HepG2 (cell line): ENCODE measurements around the gene SCFD2. TPM values are rescaled to one million over a fixed set of nuclear protein-coding genes. Genes with fewer than 3 reads are reported as not detected.

Experiments
- ATAC-seq: fragments of 200-7000 bp; cut with Tn5 transposase; 3 replicates; pipeline ENCODE4 v1.9.1; 2020; ENCODE audit warnings: mild to moderate bottlenecking, moderate library complexity
- BruUV-seq: library from RNA; stranded (reverse); fragments of 400-500 nt; replicated peaks from 2 replicates; lab custom pipeline; 2021; lab: Mats Ljungman, UMichigan
- CTCF ChIA-PET: fragments of 300-600 bp; formaldehyde crosslinking; extraction: SDS; loops from one replicate; lab custom pipeline; 2021; ENCODE audit warnings: low total read pairs, inconsistent platforms, low intra/inter-chr PET ratio; lab: Yijun Ruan, JAX
- POLR2A ChIA-PET: fragments of 350-600 bp; sonication (Branson Sonifier 250); formaldehyde crosslinking; loops from one replicate; lab custom pipeline; 2020; ENCODE audit warnings: antibody characterized with exemption, inconsistent platforms; lab: Yijun Ruan, JAX
- DNase-seq: peaks from one replicate; pipeline ENCODE4 v3.0.0-alpha.2; 2015; ENCODE audit warnings: low spot score
- FAIRE-seq: peaks from 3 replicates; lab custom pipeline; 2011; peaks lifted over from hg19 to GRCh38; lab: Jason Lieb, UNC
- H2AFZ ChIP-seq: one replicate; pipeline ENCODE4 v1.6.1; 2011; ENCODE audit warnings: low read length, inconsistent platforms
- H3K27ac ChIP-seq: fragments of 300-600 bp; 3 replicates; pipeline ENCODE4 v1.8.0; 2011; ENCODE audit warnings: mixed run types, mild to moderate bottlenecking, mixed read lengths, low read length, inconsistent platforms; ENCODE audit not compliant: insufficient read depth; ENCODE audit errors: extremely low read length
- H3K27me3 ChIP-seq, 2 experiments: fragments of 200-600 bp in 1 of 2; 2 replicates in 1 of 2; 3 replicates in 1 of 2; pipeline versions ENCODE4 v1.6.0 to v1.8.0; 2011; ENCODE audit warnings: low read length in 2 of 2, mild to moderate bottlenecking in 2 of 2, moderate library complexity in 2 of 2, inconsistent platforms in 1 of 2; ENCODE audit not compliant: insufficient read depth in 2 of 2, control insufficient read depth in 1 of 2
- H3K36me3 ChIP-seq, 2 experiments: fragments of 200-600 bp in 1 of 2; replicated peaks in 1 of 2; 2 replicates in 1 of 2; 3 replicates in 1 of 2; pipeline versions ENCODE4 v1.5.1 to v1.8.0; 2011; ENCODE audit warnings: low read length in 2 of 2, inconsistent platforms in 1 of 2; ENCODE audit not compliant: insufficient read depth in 2 of 2, control insufficient read depth in 1 of 2
- H3K4me1 ChIP-seq: 2 replicates; pipeline ENCODE4 v1.5.1; 2012; ENCODE audit warnings: low read length, inconsistent platforms; ENCODE audit not compliant: insufficient read depth
- H3K4me2 ChIP-seq: 2 replicates; pipeline ENCODE4 v1.6.0; 2011; ENCODE audit warnings: low read depth, low read length, inconsistent platforms
- H3K4me3 ChIP-seq, 3 experiments: fragments of 200-600 bp in 1 of 3; sonication (generic), shearing (Covaris generic) in 1 of 3; replicated peaks in 1 of 3; 2 replicates each; pipeline ENCODE4 v1.5.1; 2011 to 2016; ENCODE audit warnings: low read length in 3 of 3, inconsistent platforms in 2 of 3, low read depth in 2 of 3, mild to moderate bottlenecking in 2 of 3, control low read depth in 1 of 3, mixed read lengths in 1 of 3; ENCODE audit not compliant: insufficient read depth in 1 of 3
- H3K79me2 ChIP-seq: one replicate; pipeline ENCODE4 v1.6.1; 2011; ENCODE audit warnings: low read length, inconsistent platforms; ENCODE audit not compliant: insufficient read depth
- H3K9ac ChIP-seq: 2 replicates; pipeline ENCODE4 v1.6.0; 2011; ENCODE audit warnings: mild to moderate bottlenecking, low read depth, low read length, inconsistent platforms; ENCODE audit not compliant: insufficient read depth
- H3K9me3 ChIP-seq: 2 replicates; pipeline ENCODE4 v1.5.1; 2012; ENCODE audit warnings: mild to moderate bottlenecking, low read length
- H4K20me1 ChIP-seq: 2 replicates; pipeline ENCODE4 v1.6.0; 2011; ENCODE audit warnings: inconsistent platforms, mild to moderate bottlenecking, low read length, moderate library complexity; ENCODE audit not compliant: insufficient read depth
- AFF4 ChIP-seq: sonication (generic); formaldehyde crosslinking; IDR thresholded peaks from 2 replicates; pipeline ENCODE4 v1.4.0; 2020; ENCODE audit warnings: missing genetic modification reagents
- BORCS8-MEF2B ChIP-seq: sonication (generic); formaldehyde crosslinking; IDR thresholded peaks from 2 replicates; pipeline ENCODE4 v1.8.0; 2022; ENCODE audit warnings: mild to moderate bottlenecking, missing genetic modification reagents
- CBX5 ChIP-seq: sonication (generic); formaldehyde crosslinking; IDR thresholded peaks from 2 replicates; pipeline ENCODE4 v1.4.0; 2020; ENCODE audit warnings: missing genetic modification reagents, borderline replicate concordance
- CCAR2 ChIP-seq: fragments of 200-400 bp; formaldehyde crosslinking; optimal IDR thresholded peaks from 2 replicates; pipeline ENCODE3; 2018; ENCODE audit warnings: low read depth, mild to moderate bottlenecking, low read length, moderate library complexity
- CTCF ChIP-seq: sonication (generic); formaldehyde crosslinking; IDR thresholded peaks from 2 replicates; pipeline ENCODE4 v1.5.0; 2020; ENCODE audit warnings: mild to moderate bottlenecking, missing genetic modification reagents, moderate library complexity
- FIP1L1 ChIP-seq: fragments of 200-400 bp; formaldehyde crosslinking; IDR thresholded peaks from 2 replicates; pipeline ENCODE4 v1.6.1; 2018; ENCODE audit warnings: low read depth, mild to moderate bottlenecking, low read length, moderate library complexity, borderline replicate concordance; ENCODE audit not compliant: insufficient read depth
- HBP1 ChIP-seq: IDR thresholded peaks from 2 replicates; pipeline ENCODE4 v1.6.1; 2016; ENCODE audit warnings: low read depth, control low read depth
- RAD21 ChIP-seq: fragments of 450-650 bp; formaldehyde crosslinking; IDR thresholded peaks from 2 replicates; pipeline ENCODE4 v1.5.0; 2020; ENCODE audit warnings: mild to moderate bottlenecking
- SMC3 ChIP-seq: IDR thresholded peaks from 2 replicates; pipeline ENCODE4 v1.6.1; 2011; ENCODE audit warnings: low read length, improper control_type of control experiment
- SRSF9 ChIP-seq: fragments of 200-400 bp; formaldehyde crosslinking; IDR thresholded peaks from 2 replicates; pipeline ENCODE4 v1.6.1; 2018; ENCODE audit warnings: borderline replicate concordance, mild to moderate bottlenecking, low read depth, low read length; ENCODE audit not compliant: insufficient read depth, poor library complexity, severe bottlenecking
- STAG1 ChIP-seq: sonication (generic); formaldehyde crosslinking; IDR thresholded peaks from 2 replicates; pipeline ENCODE4 v1.4.0; 2020; ENCODE audit warnings: missing genetic modification reagents
- XRCC5 ChIP-seq: fragments of 200-400 bp; formaldehyde crosslinking; optimal IDR thresholded peaks from 2 replicates; pipeline ENCODE3; 2017; ENCODE audit warnings: mild to moderate bottlenecking, low read length
- ZKSCAN8 ChIP-seq: IDR thresholded peaks from 2 replicates; pipeline ENCODE4 v1.6.1; 2016; ENCODE audit warnings: borderline replicate concordance, missing genetic modification reagents, missing compliant biosample characterization
- ZNF331 ChIP-seq: sonication (generic); formaldehyde crosslinking; IDR thresholded peaks from 2 replicates; pipeline ENCODE4 v1.4.0; 2020; ENCODE audit warnings: missing genetic modification reagents
- ZNF616 ChIP-seq: sonication (generic); formaldehyde crosslinking; IDR thresholded peaks from 2 replicates; pipeline ENCODE4 v1.5.0; 2020; ENCODE audit warnings: low read depth, mild to moderate bottlenecking, missing genetic modification reagents
- ZNF644 ChIP-seq: IDR thresholded peaks from 2 replicates; pipeline ENCODE4 v1.6.1; 2016; ENCODE audit warnings: low read depth
- WGBS: methylation state at CpG from one replicate; pipeline ENCODE4 v1.1.6; 2017; ENCODE audit warnings: low lambda C conversion rate; 5-methylcytosine and 5-hydroxymethylcytosine counted together
- in situ Hi-C: cut with HindIII; loops from 2 replicates; pipeline ENCODE4 v1.10.0; 2017; ENCODE audit warnings: low pct_unique_long_range_greater_than_20kb; ENCODE audit not compliant: extremely low pct_ligation_motif_present
- intact Hi-C: fragments of 100-400 bp; cut with micrococcal nuclease; formaldehyde crosslinking; loops from one replicate; pipeline ENCODE4 v1.10.0; 2022; ENCODE audit not compliant: unreplicated experiment
- polyA plus RNA-seq, 8 experiments: library from polyadenylated mRNA; depleted of rRNA in 3 of 8; stranded (reverse) in 7 of 8; unstranded in 1 of 8; fragments of >200 nt; fragmentation: Illumina TruSeq in 4 of 8; extraction: Trizol in 4 of 8; gene quantifications; 2 replicates each; pipeline versions ENCODE4 v1.2.1 to v1.2.3, GENCODE V29; 2011 to 2016; ENCODE audit warnings: low read depth in 4 of 8, missing spikeins in 1 of 8, mixed read lengths in 1 of 8; ENCODE audit not compliant: insufficient read depth in 1 of 8
- total RNA-seq, 5 experiments: library from RNA; depleted of rRNA; stranded (reverse); fragments of >200 nt; fragmentation: Illumina TruSeq; extraction: Trizol; gene quantifications; 2 replicates each; pipeline ENCODE4 v1.2.3, GENCODE V29; 2016; ENCODE audit warnings: low read depth in 1 of 5

The SCFD2 gene
- total and polyA plus RNA-seq, 2 of the 13 experiments (the other 11 are each of a cell fraction or from before 2014, with no cell fraction given), result 4.6 to 15.6 TPM

GRCh38 chr4:52912608-52913007, 453.3 kb downstream of the SCFD2 start (continued):
- TF ChIP-seq AFF4 (no peak), ZKSCAN8 (CRISPR knock-in tag) (no peak)

GRCh38 chr4:52911684-52912294, 454.1 kb downstream of the SCFD2 start:
- ChIA-PET CTCF (interaction anchor here (1.4 kb wide), 1 partner anchor 72 kb away, joined by 4 read pairs; no protein-coding TSS in a partner anchor), POLR2A (interaction anchor here (0.8 to 1.2 kb wide), 2 partner anchors 73 to 200 kb away, joined by 3 to 6 read pairs; no protein-coding TSS in a partner anchor)
- Histone ChIP-seq H3K9me3 (no peaks in the 10 kb centered on the region), H3K4me2 (no peak overlapping the region), H3K27me3 (no peaks in the 10 kb centered on the region), H3K9ac (no peak overlapping the region), H3K27ac (no peak overlapping the region), H2AFZ (no peak overlapping the region), H4K20me1 (no peaks in the 10 kb centered on the region), H3K79me2 (no peaks in the 10 kb centered on the region), H3K36me3 (no peaks in the 10 kb centered on the region; a peak in 1 of 5 replicates), H3K4me1 (peaks cover 33% of the 10 kb centered on the region), H3K4me3 (no peak overlapping the region)
- no TSS peak for BruUV-seq
- in situ Hi-C loops (no loop called here), intact Hi-C loops (loop anchor here (2.0 kb wide), 1 partner anchor 71 kb away; no protein-coding TSS in a partner anchor)
- ATAC-seq (peak; percentile 82), FAIRE-seq (peak; percentile 18), DNase-seq (peak; percentile 75)
- WGBS, result 9% methylated on average over 3 of the region's 3 CpGs
- TF ChIP-seq CTCF (CRISPR knock-in tag) (peak; percentile 73), SRSF9 (no peak), RAD21 (CRISPR knock-in tag) (0 out of 2 replicates have a peak, but pooled peaks have one; percentile 12), SMC3 (peak; percentile 47; the same call in 1 of the 2 replicates), ZNF331 (CRISPR knock-in tag) (no peak), ZNF644 (CRISPR knock-in tag) (peak; percentile 78), CBX5 (CRISPR knock-in tag) (no peak), CCAR2 (no peak), STAG1 (CRISPR knock-in tag) (peak; percentile 51), ZNF616 (CRISPR knock-in tag) (no peak), BORCS8-MEF2B (CRISPR knock-in tag) (no peak), FIP1L1 (no peak), XRCC5 (peak; percentile 56), HBP1 (CRISPR knock-in tag) (no peak)
